ENCODE results near the gene COPB2. TPM values are rescaled to one million over a fixed set of nuclear protein-coding genes. Genes with fewer than 3 reads are reported as not detected.

Gene COPB2
- total and polyA plus RNA-seq, 2 donors (not counting 3 experiments of a cell fraction or from before 2014, with no cell fraction given): 72.1 to 146 TPM

GRCh38 chr3:139311557-139311956 is 77.9 kb downstream of the COPB2 start:
- no peak overlapping the region for H3K4me3 ChIP-seq (replicated peaks in 1 of 3; ENCODE audit: insufficient read depth in 1 of 3, low read depth in 1 of 3, low read length in 3 of 3)
- dilution Hi-C loops (cut with MboI; ENCODE audit: extremely low pct_ligation_motif_present, low sequenced_read_pairs) (no loop called here), intact Hi-C loops (cut with micrococcal nuclease) (no loop called here)
- no TSS peak for BruUV-seq (replicated peaks)
- no peaks in the 10 kb centered on the region for H4K20me1 ChIP-seq (replicated peaks; ENCODE audit: control insufficient read depth, extremely low read depth, insufficient read depth, low read length)
- DNase-seq (ENCODE audit: low read depth, low spot score) (no peak), FAIRE-seq (no peak)
- no peak overlapping the region for H3K27ac ChIP-seq (ENCODE audit: insufficient read depth, low read depth, low read length)
- no peaks in the 10 kb centered on the region for H3K36me3 ChIP-seq (ENCODE audit: control insufficient read depth in 2 of 2, extremely low read depth in 1 of 2, insufficient read depth in 2 of 2, low read length in 2 of 2)
- no peak overlapping the region for H3K9ac ChIP-seq (replicated peaks; ENCODE audit: extremely low read depth, insufficient read depth, low read length)
- H3K27me3 ChIP-seq (ENCODE audit: control insufficient read depth in 2 of 2, insufficient read depth in 2 of 2, low read length in 2 of 2): no peaks in the 10 kb centered on the region
- ChIA-PET CTCF (no interaction called here), POLR2A (no interaction called here)
- no peak for TF ChIP-seq POLR2AphosphoS5 (IDR thresholded peaks at IDR 0.05; ENCODE audit: insufficient read depth, low read depth, low read length)
- no peak for TF ChIP-seq MYC (IDR thresholded peaks at IDR 0.05; ENCODE audit: low read depth, low read length)
- no peak for TF ChIP-seq GATA2 (IDR thresholded peaks at IDR 0.05; ENCODE audit: insufficient read depth, insufficient read length, low read depth, low read length)
- TF ChIP-seq JUN (IDR thresholded peaks at IDR 0.05; ENCODE audit: borderline replicate concordance, insufficient read depth, insufficient read length, low read depth): no peak
- TF ChIP-seq, protein P1, sequence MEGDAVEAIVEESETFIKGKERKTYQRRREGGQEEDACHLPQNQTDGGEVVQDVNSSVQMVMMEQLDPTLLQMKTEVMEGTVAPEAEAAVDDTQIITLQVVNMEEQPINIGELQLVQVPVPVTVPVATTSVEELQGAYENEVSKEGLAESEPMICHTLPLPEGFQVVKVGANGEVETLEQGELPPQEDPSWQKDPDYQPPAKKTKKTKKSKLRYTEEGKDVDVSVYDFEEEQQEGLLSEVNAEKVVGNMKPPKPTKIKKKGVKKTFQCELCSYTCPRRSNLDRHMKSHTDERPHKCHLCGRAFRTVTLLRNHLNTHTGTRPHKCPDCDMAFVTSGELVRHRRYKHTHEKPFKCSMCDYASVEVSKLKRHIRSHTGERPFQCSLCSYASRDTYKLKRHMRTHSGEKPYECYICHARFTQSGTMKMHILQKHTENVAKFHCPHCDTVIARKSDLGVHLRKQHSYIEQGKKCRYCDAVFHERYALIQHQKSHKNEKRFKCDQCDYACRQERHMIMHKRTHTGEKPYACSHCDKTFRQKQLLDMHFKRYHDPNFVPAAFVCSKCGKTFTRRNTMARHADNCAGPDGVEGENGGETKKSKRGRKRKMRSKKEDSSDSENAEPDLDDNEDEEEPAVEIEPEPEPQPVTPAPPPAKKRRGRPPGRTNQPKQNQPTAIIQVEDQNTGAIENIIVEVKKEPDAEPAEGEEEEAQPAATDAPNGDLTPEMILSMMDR (IDR thresholded peaks at IDR 0.05; ENCODE audit: extremely low read depth in 1 of 2, insufficient read depth in 1 of 2, low read depth in 1 of 2, low read length in 2 of 2): no peak
- TF ChIP-seq FOS (IDR thresholded peaks at IDR 0.05; ENCODE audit: borderline replicate concordance, insufficient read depth, low read length): no peak
- no peak for TF ChIP-seq MAX (IDR thresholded peaks at IDR 0.05; ENCODE audit: insufficient read depth, insufficient read length)
- TF ChIP-seq EZH2 (IDR thresholded peaks at IDR 0.05; ENCODE audit: borderline replicate concordance, low read depth, low read length, severe bottlenecking): no peak
- TF ChIP-seq POLR2A (IDR thresholded peaks at IDR 0.05; ENCODE audit: low read depth, low read length): no peak
- no peaks in the 10 kb centered on the region for H3K9me1 ChIP-seq (replicated peaks; ENCODE audit: control insufficient read depth, extremely low read depth, insufficient read depth, low read length)
- H2AFZ ChIP-seq (ENCODE audit: low read depth, low read length): no peak overlapping the region
- H3K79me2 ChIP-seq (ENCODE audit: control insufficient read depth, insufficient read depth, low read length): no peaks in the 10 kb centered on the region
- H3K4me2 ChIP-seq (ENCODE audit: insufficient read depth, low read length): no peak overlapping the region
- no peaks in the 10 kb centered on the region for H3K9me3 ChIP-seq (replicated peaks; ENCODE audit: control insufficient read depth, insufficient read depth, low read length)
- no peaks in the 10 kb centered on the region for H3K4me1 ChIP-seq (ENCODE audit: control insufficient read depth, extremely low read depth, insufficient read depth, low read length)
